GM12878 (cell line): Measurements from ENCODE around the gene ZXDC. TPM values are rescaled to one million over a fixed set of nuclear protein-coding genes. Genes with fewer than 3 reads are reported as not detected.

Experiments used
- ATAC-seq: fragments of 200-7000 bp; cut with Tn5 transposase; 3 replicates; pipeline ENCODE4 v1.9.1; 2020; ENCODE audit warnings: mild to moderate bottlenecking, moderate library complexity
- BruUV-seq: library from RNA; stranded (reverse); fragments of 400-500 nt; replicated peaks from 2 replicates; lab custom pipeline; 2021; lab: Mats Ljungman, UMichigan
- CTCF ChIA-PET: fragments of 300-600 bp; sonication (Branson Sonifier 250); formaldehyde crosslinking; extraction: SDS; loops from one replicate; lab custom pipeline; 2021; ENCODE audit warnings: inconsistent platforms; lab: Yijun Ruan, JAX
- POLR2A ChIA-PET: fragments of 350-600 bp; formaldehyde crosslinking; extraction: SDS; loops from one replicate; lab custom pipeline; 2021; ENCODE audit warnings: inconsistent platforms; lab: Charles Lee
- RAD21 ChIA-PET: fragments of 300-600 bp; sonication (Branson Sonifier 250); formaldehyde crosslinking; loops from one replicate; lab custom pipeline; 2023; ENCODE audit warnings: antibody characterized with exemption; ENCODE audit not compliant: unreplicated experiment; lab: Charles Lee
- SMC1A ChIA-PET: fragments of 300-600 bp; sonication (Branson Sonifier 250); formaldehyde crosslinking; loops from one replicate; lab custom pipeline; 2023; ENCODE audit not compliant: unreplicated experiment, uncharacterized antibody; lab: Charles Lee
- DNase-seq: peaks from one replicate; pipeline ENCODE4 v3.0.0-alpha.2; 2011; ENCODE audit warnings: low read depth, low spot score
- FAIRE-seq: peaks from 3 replicates; lab custom pipeline; 2011; peaks lifted over from hg19 to GRCh38; lab: Jason Lieb, UNC
- H2AFZ ChIP-seq: 2 replicates; pipeline ENCODE4 v1.6.0; 2011; ENCODE audit warnings: low read depth, low read length, control low read depth; ENCODE audit not compliant: control insufficient read depth
- H3K27ac ChIP-seq: 2 replicates; pipeline ENCODE4 v1.5.1; 2011; ENCODE audit warnings: control low read depth; ENCODE audit not compliant: control insufficient read depth, insufficient read depth
- H3K27me3 ChIP-seq, 2 experiments: replicated peaks in 1 of 2; 2 replicates each; pipeline versions ENCODE4 v1.6.0 to v1.6.1; 2011; ENCODE audit warnings: low read length in 1 of 2; ENCODE audit not compliant: control insufficient read depth in 2 of 2, insufficient read depth in 2 of 2
- H3K36me3 ChIP-seq, 2 experiments: 2 replicates each; pipeline ENCODE4 v1.5.1; 2011; ENCODE audit warnings: low read length in 1 of 2; ENCODE audit not compliant: control insufficient read depth in 2 of 2, insufficient read depth in 2 of 2
- H3K4me1 ChIP-seq: 2 replicates; pipeline ENCODE4 v1.6.1; 2011; ENCODE audit warnings: mild to moderate bottlenecking, low read length, moderate library complexity, mixed read lengths; ENCODE audit not compliant: control insufficient read depth, insufficient read depth
- H3K4me2 ChIP-seq: 2 replicates; pipeline ENCODE4 v1.6.0; 2011; ENCODE audit warnings: control low read depth; ENCODE audit not compliant: control insufficient read depth, insufficient read depth
- H3K4me3 ChIP-seq: fragments of 200-600 bp; sonication (generic); 2 replicates; pipeline ENCODE4 v1.5.1; 2016
- H3K79me2 ChIP-seq: 2 replicates; pipeline ENCODE4 v1.6.0; 2011; ENCODE audit warnings: low read length; ENCODE audit not compliant: control insufficient read depth, insufficient read depth
- H3K9ac ChIP-seq: 2 replicates; pipeline ENCODE4 v1.8.0; 2011; ENCODE audit warnings: low read length, control low read depth, mixed read lengths; ENCODE audit not compliant: control insufficient read depth, insufficient read depth
- H3K9me3 ChIP-seq: replicated peaks from 3 replicates; pipeline ENCODE4 v1.5.1; 2011; ENCODE audit warnings: mild to moderate bottlenecking, low read length; ENCODE audit not compliant: control insufficient read depth, insufficient read depth
- H4K20me1 ChIP-seq: 2 replicates; pipeline ENCODE4 v1.6.0; 2011; ENCODE audit not compliant: control insufficient read depth, insufficient read depth
- CHD1 ChIP-seq: IDR thresholded peaks from 2 replicates; pipeline ENCODE4 v1.6.1; 2012; ENCODE audit warnings: low read depth, low read length, improper control_type of control experiment
- CREB1 ChIP-seq: IDR thresholded peaks from 2 replicates; pipeline ENCODE4 v1.6.1; 2012; ENCODE audit warnings: low read depth, mild to moderate bottlenecking, inconsistent platforms
- EP300 ChIP-seq, 2 experiments: fragments of 150-350 bp in 1 of 2; IDR thresholded peaks; 2 replicates each; pipeline ENCODE4 v1.6.1; 2011 to 2012; ENCODE audit warnings: low read depth in 2 of 2, low read length in 2 of 2, borderline replicate concordance in 1 of 2, improper control_type of control experiment in 1 of 2, inconsistent platforms in 1 of 2; ENCODE audit not compliant: control insufficient read depth in 1 of 2
- HDAC2 ChIP-seq: fragments of 200-600 bp; sonication (generic); IDR thresholded peaks from 2 replicates; pipeline ENCODE4 v1.6.1; 2017
- IRF5 ChIP-seq: fragments of 450-650 bp; IDR thresholded peaks from 2 replicates; pipeline ENCODE4 v1.6.1; 2017; ENCODE audit warnings: borderline replicate concordance
- KAT2A ChIP-seq: conservative IDR thresholded peaks from 2 replicates; pipeline ENCODE4 v1.6.1; 2011; ENCODE audit warnings: low read depth, low read length; ENCODE audit not compliant: control insufficient read depth
- MEF2A ChIP-seq: IDR thresholded peaks from 2 replicates; pipeline ENCODE4 v1.6.1; 2011; ENCODE audit warnings: low read depth, mild to moderate bottlenecking, low read length, moderate library complexity; ENCODE audit not compliant: insufficient read depth
- RAD51 ChIP-seq: fragments of 450-650 bp; IDR thresholded peaks from 2 replicates; pipeline ENCODE4 v1.6.1; 2016; ENCODE audit warnings: moderate library complexity, mild to moderate bottlenecking, inconsistent platforms
- RCOR1 ChIP-seq: conservative IDR thresholded peaks from 2 replicates; pipeline ENCODE4 v1.6.1; 2012; ENCODE audit warnings: low read depth, low read length, improper control_type of control experiment
- ZZZ3 ChIP-seq: IDR thresholded peaks from 2 replicates; pipeline ENCODE4 v1.6.1; 2011; ENCODE audit warnings: low read depth; ENCODE audit not compliant: control insufficient read depth, insufficient read length
- WGBS: methylation state at CpG from one replicate; pipeline ENCODE4 v1.1.6; 2016; ENCODE audit warnings: low lambda C conversion rate; ENCODE audit not compliant: insufficient replicate concordance, insufficient coverage; ENCODE audit errors: missing lambda C conversion rate; 5-methylcytosine and 5-hydroxymethylcytosine counted together
- in situ Hi-C: fragments of 300-500 bp; cut with MboI; formaldehyde crosslinking; loops from 9 replicates; pipeline ENCODE4 v1.14.3; 2018; ENCODE audit warnings: mixed read lengths
- intact Hi-C: fragments of 100-400 bp; cut with micrococcal nuclease; formaldehyde crosslinking; loops from one replicate; pipeline ENCODE4 v1.14.2; 2022; ENCODE audit not compliant: unreplicated experiment
- polyA plus RNA-seq, 11 experiments: library from polyadenylated mRNA; depleted of rRNA in 4 of 11; unstranded in 6 of 11; stranded (reverse) in 5 of 11; fragments of >200 nt; fragmentation: Nextera tagmentation in 4 of 11; fragmentation: Illumina TruSeq in 1 of 11; extraction: Ambion mirVana in 4 of 11; extraction: Trizol in 1 of 11; gene quantifications; 1 replicate in 1 of 11; 2 replicates in 10 of 11; pipeline versions ENCODE4 v1.2.1 to v1.2.3, GENCODE V29; 2011 to 2016; ENCODE audit warnings: inconsistent platforms in 2 of 11, missing spikeins in 2 of 11, low read depth in 1 of 11
- total RNA-seq, 4 experiments: library from RNA; depleted of rRNA in 3 of 4; stranded (reverse); fragments of >200 nt in 3 of 4; fragmentation: Illumina TruSeq in 1 of 4; extraction: Trizol in 1 of 4; gene quantifications; 2 replicates each; pipeline versions ENCODE4 v1.2.1 to v1.2.3, GENCODE V29; 2013 to 2021

The ZXDC gene
- total and polyA plus RNA-seq, 10 of the 15 experiments (the other 5 are each of a cell fraction or from before 2014, with no cell fraction given), result 0.72 to 15.3 (median 8.5) TPM

- no peak for ATAC-seq
- Histone ChIP-seq H3K4me3 (no peak overlapping the region), H4K20me1 (no peaks in the 10 kb centered on the region), H3K9ac (no peak overlapping the region), H3K36me3 (no peaks in the 10 kb centered on the region), H3K9me3 (no peaks in the 10 kb centered on the region), H3K79me2 (no peaks in the 10 kb centered on the region), H2AFZ (no peak overlapping the region), H3K4me1 (no peaks in the 10 kb centered on the region), H3K27me3 (no peaks in the 10 kb centered on the region), H3K27ac (no peak overlapping the region), H3K4me2 (no peak overlapping the region)
- ChIA-PET POLR2A (no interaction called here), CTCF (no interaction called here), SMC1A (no interaction called here), RAD21 (no interaction called here)
- DNase-seq, result no peak
- TF ChIP-seq MEF2A (no peak), EP300 (IDR thresholded peaks at IDR 0.05; ENCODE audit: borderline replicate concordance in 1 of 2, control insufficient read depth in 1 of 2, low read depth in 2 of 2, low read length in 2 of 2) (no peak), HDAC2 (no peak), RCOR1 (no peak), KAT2A (no peak), RAD51 (no peak), ZZZ3 (no peak), CHD1 (no peak), IRF5 (no peak), CREB1 (no peak)
- no TSS peak for BruUV-seq
- intact Hi-C loops (no loop called here), in situ Hi-C loops (no loop called here)
- WGBS, result 30% methylated on average over 6 of the region's 6 CpGs
- FAIRE-seq, result no peak
Observed at GRCh38 chr3:126494970-126495230, 19.2 kb upstream of the ZXDC start.
